AML-193 (cell line): ENCODE data around the gene ANAPC13.

Source experiments
- DNase-seq, 2 experiments: peaks; one replicate each; lab custom pipeline; 2025; lab: John Stamatoyannopoulos, UW

The ANAPC13 gene

GRCh38 chr3:134482622-134483021 lies 3.2 kb downstream of the ANAPC13 start:
- DNase-seq = no peak

GRCh38 chr3:134481166-134481565 lies 4.6 kb downstream of the ANAPC13 start:
- DNase-seq = peak; percentile 14 to 31

GRCh38 chr3:134480546-134480945 lies 5.2 kb downstream of the ANAPC13 start:
- DNase-seq = no peak

GRCh38 chr3:134477938-134478337 lies 7.8 kb downstream of the ANAPC13 start:
- no peak for DNase-seq

- no peak for DNase-seq
Measured at GRCh38 chr3:134477002-134477401, 8.8 kb downstream of the ANAPC13 start.

- no peak for DNase-seq
Measured at GRCh38 chr3:134476306-134476705, 9.5 kb downstream of the ANAPC13 start.

GRCh38 chr3:134474956-134475355 lies 10.8 kb downstream of the ANAPC13 start:
- no peak for DNase-seq

GRCh38 chr3:134473868-134474546 lies 11.8 kb downstream of the ANAPC13 start:
- peak; percentile 68 to 81 for DNase-seq

GRCh38 chr3:134472831-134473230 lies 13.0 kb downstream of the ANAPC13 start:
- no peak for DNase-seq

- no peak for DNase-seq
Measured at GRCh38 chr3:134471521-134472193, 14.1 kb downstream of the ANAPC13 start.

- no peak for DNase-seq
Measured at GRCh38 chr3:134468519-134468918, 17.3 kb downstream of the ANAPC13 start.

- no peak for DNase-seq
Measured at GRCh38 chr3:134466331-134466730, 19.5 kb downstream of the ANAPC13 start.

- DNase-seq = no peak
Measured at GRCh38 chr3:134464689-134465365, 21.0 kb downstream of the ANAPC13 start.

- no peak for DNase-seq
Measured at GRCh38 chr3:134464064-134464688, 21.6 kb downstream of the ANAPC13 start.

- no peak for DNase-seq
Measured at GRCh38 chr3:134463676-134464063, 22.1 kb downstream of the ANAPC13 start.

- DNase-seq = no peak
Measured at GRCh38 chr3:134462331-134462941, 23.3 kb downstream of the ANAPC13 start.

- no peak for DNase-seq
Measured at GRCh38 chr3:134460965-134461364, 24.8 kb downstream of the ANAPC13 start.

- DNase-seq = no peak
Measured at GRCh38 chr3:134459562-134459961, 26.2 kb downstream of the ANAPC13 start.

GRCh38 chr3:134458406-134458945 lies 27.3 kb downstream of the ANAPC13 start:
- DNase-seq = no peak

GRCh38 chr3:134457376-134458074 lies 28.3 kb downstream of the ANAPC13 start:
- no peak for DNase-seq

- no peak for DNase-seq
Measured at GRCh38 chr3:134453631-134454030, 32.2 kb downstream of the ANAPC13 start.
